BLaER1 (cell line): ENCODE results near the gene MAP2K2.
"Not testable (repeated sequence)": the region's sequence is repeated elsewhere in the genome, so short reads cannot be mapped to it uniquely, and the experiment has no call there.

Experiments used
- H3K27ac ChIP-seq: shearing (Covaris generic); formaldehyde crosslinking; 2 replicates; pipeline ENCODE4 v1.8.1; 2022
- H3K27me3 ChIP-seq: shearing (Covaris generic); formaldehyde crosslinking; 2 replicates; pipeline ENCODE4 v1.8.1; 2022
- H3K36me3 ChIP-seq: shearing (Covaris generic); formaldehyde crosslinking; 2 replicates; pipeline ENCODE4 v1.8.1; 2022
- H3K4me1 ChIP-seq: shearing (Covaris generic); formaldehyde crosslinking; 2 replicates; pipeline ENCODE4 v1.8.1; 2022
- H3K4me2 ChIP-seq: shearing (Covaris generic); formaldehyde crosslinking; 2 replicates; pipeline ENCODE4 v1.8.1; 2022
- H3K4me3 ChIP-seq: shearing (Covaris generic); formaldehyde crosslinking; 2 replicates; pipeline ENCODE4 v1.8.1; 2022
- H3K9ac ChIP-seq: shearing (Covaris generic); formaldehyde crosslinking; 2 replicates; pipeline ENCODE4 v1.8.1; 2022
- H3K9me3 ChIP-seq: shearing (Covaris generic); formaldehyde crosslinking; 2 replicates; pipeline ENCODE4 v1.8.1; 2022
- H4K20me1 ChIP-seq: shearing (Covaris generic); formaldehyde crosslinking; 2 replicates; pipeline ENCODE4 v1.8.1; 2022
- Cebpa-rat ChIP-seq: shearing (Covaris generic); IDR thresholded peaks from 2 replicates; pipeline ENCODE4 v1.8.1; 2022

Gene MAP2K2

GRCh38 chr19:4123615-4124568, at the start of gene MAP2K2:
TSS of gene MAP2K2 (minus strand) at chr19:4124122. CDS start at chr19:4123875, 247 bp downstream.
- Histone ChIP-seq H3K9ac (peak within 1 kb of the TSS; percentile 99), H3K4me3 (peak within 1 kb of the TSS; percentile 90), H3K27ac (peak within 1 kb of the TSS; percentile 97)

GRCh38 chr19:4172861-4173473, 49.0 kb upstream of the MAP2K2 start:
- no peak overlapping the region for H3K4me3 ChIP-seq

More at GRCh38 chr19:4123615-4124568, at the start of gene MAP2K2:
- TF ChIP-seq Cebpa-rat, result no peak
- peaks cover 23% of the 10 kb centered on the region for H3K4me1 ChIP-seq
- H4K20me1 ChIP-seq, result peaks cover 31% of the 10 kb centered on the region
- H3K36me3 ChIP-seq, result peaks cover 20% of the 10 kb centered on the region
- peak within 1 kb of the TSS; percentile 94 for H3K4me2 ChIP-seq
- H3K9me3 ChIP-seq, result no peaks in the 10 kb centered on the region
- H3K27me3 ChIP-seq, result no peaks in the 10 kb centered on the region

GRCh38 chr19:4171676-4172075, 47.8 kb upstream of the MAP2K2 start:
- H3K27me3 ChIP-seq, result peaks cover 20% of the 10 kb centered on the region
- H3K36me3 ChIP-seq, result peaks cover 19% of the 10 kb centered on the region
- no peak overlapping the region for H3K4me2 ChIP-seq

More at GRCh38 chr19:4172861-4173473, 49.0 kb upstream of the MAP2K2 start:
- Histone ChIP-seq H3K9ac (no peak overlapping the region), H3K36me3 (peaks cover 27% of the 10 kb centered on the region), H3K4me1 (no peaks in the 10 kb centered on the region), H3K4me2 (no peak overlapping the region; the same call in 1 of the 2 replicates), H3K9me3 (no peaks in the 10 kb centered on the region), H4K20me1 (peaks cover 41% of the 10 kb centered on the region), H3K27me3 (peaks cover 20% of the 10 kb centered on the region), H3K27ac (no peak overlapping the region)
- no peak for TF ChIP-seq Cebpa-rat

GRCh38 chr19:4164262-4164661, 40.3 kb upstream of the MAP2K2 start:
- Histone ChIP-seq H3K27me3 (no peaks in the 10 kb centered on the region), H3K4me1 (peaks cover 12% of the 10 kb centered on the region), H4K20me1 (no peaks in the 10 kb centered on the region), H3K4me2 (no peak overlapping the region), H3K4me3 (no peak overlapping the region), H3K9me3 (no peaks in the 10 kb centered on the region), H3K36me3 (no peaks in the 10 kb centered on the region), H3K9ac (no peak overlapping the region), H3K27ac (no peak overlapping the region)
- TF ChIP-seq Cebpa-rat, result no peak

More at GRCh38 chr19:4171676-4172075, 47.8 kb upstream of the MAP2K2 start:
- Histone ChIP-seq H3K4me3 (no peak overlapping the region), H3K9me3 (no peaks in the 10 kb centered on the region), H4K20me1 (peaks cover 41% of the 10 kb centered on the region), H3K27ac (no peak overlapping the region), H3K4me1 (no peaks in the 10 kb centered on the region), H3K9ac (no peak overlapping the region)
- no peak for TF ChIP-seq Cebpa-rat

- H3K4me2 ChIP-seq, result no peak overlapping the region
- H4K20me1 ChIP-seq, result no peaks in the 10 kb centered on the region
- no peak for TF ChIP-seq Cebpa-rat
- H3K9me3 ChIP-seq, result no peaks in the 10 kb centered on the region
- H3K4me1 ChIP-seq, result peaks cover 12% of the 10 kb centered on the region
- no peak overlapping the region for H3K4me3 ChIP-seq
- H3K36me3 ChIP-seq, result no peaks in the 10 kb centered on the region
- no peak overlapping the region for H3K9ac ChIP-seq
- no peak overlapping the region for H3K27ac ChIP-seq
- H3K27me3 ChIP-seq, result no peaks in the 10 kb centered on the region
Observed at GRCh38 chr19:4161415-4162077, 37.6 kb upstream of the MAP2K2 start.

GRCh38 chr19:4157971-4158370, 34.0 kb upstream of the MAP2K2 start:
- H3K27ac ChIP-seq, H3K36me3 ChIP-seq, H3K27me3 ChIP-seq, H3K9ac ChIP-seq, H3K9me3 ChIP-seq, H4K20me1 ChIP-seq, H3K4me3 ChIP-seq, H3K4me2 ChIP-seq: not testable (repeated sequence)
- H3K4me1 ChIP-seq, result peaks cover 33% of the 10 kb centered on the region

- Histone ChIP-seq H3K4me3 (no peak overlapping the region), H3K4me2 (no peak overlapping the region), H3K27ac (no peak overlapping the region), H4K20me1 (no peaks in the 10 kb centered on the region), H3K9ac (no peak overlapping the region), H3K27me3 (no peaks in the 10 kb centered on the region), H3K4me1 (peaks cover 31% of the 10 kb centered on the region), H3K36me3 (no peaks in the 10 kb centered on the region), H3K9me3 (no peaks in the 10 kb centered on the region)
- no peak for TF ChIP-seq Cebpa-rat
Observed at GRCh38 chr19:4157164-4157563, 33.2 kb upstream of the MAP2K2 start.

GRCh38 chr19:4154571-4155312, 30.8 kb upstream of the MAP2K2 start:
- H3K4me2 ChIP-seq, result no peak overlapping the region
- TF ChIP-seq Cebpa-rat, result no peak
- H3K27me3 ChIP-seq, result no peaks in the 10 kb centered on the region

More at GRCh38 chr19:4154571-4155312, 30.8 kb upstream of the MAP2K2 start:
- H3K9me3 ChIP-seq, result no peaks in the 10 kb centered on the region
- H3K9ac ChIP-seq, result no peak overlapping the region
- H4K20me1 ChIP-seq, result no peaks in the 10 kb centered on the region
- no peak overlapping the region for H3K4me3 ChIP-seq
- H3K4me1 ChIP-seq, result peaks cover 46% of the 10 kb centered on the region
- H3K27ac ChIP-seq, result no peak overlapping the region
- no peaks in the 10 kb centered on the region for H3K36me3 ChIP-seq
